HG02759 (cell line): ENCODE measurements around the gene DOC2B.
"Not testable (repeated sequence)": the region's sequence is repeated elsewhere in the genome, so short reads cannot be mapped to it uniquely, and the experiment has no call there.

Experiments used
- ATAC-seq: cut with Tn5 transposase; IDR thresholded peaks from one replicate; pipeline ENCODE4 v1.9.1; 2021; ENCODE audit warnings: mild to moderate bottlenecking, moderate library complexity; ENCODE audit not compliant: unreplicated experiment

DOC2B gene

DNA sequence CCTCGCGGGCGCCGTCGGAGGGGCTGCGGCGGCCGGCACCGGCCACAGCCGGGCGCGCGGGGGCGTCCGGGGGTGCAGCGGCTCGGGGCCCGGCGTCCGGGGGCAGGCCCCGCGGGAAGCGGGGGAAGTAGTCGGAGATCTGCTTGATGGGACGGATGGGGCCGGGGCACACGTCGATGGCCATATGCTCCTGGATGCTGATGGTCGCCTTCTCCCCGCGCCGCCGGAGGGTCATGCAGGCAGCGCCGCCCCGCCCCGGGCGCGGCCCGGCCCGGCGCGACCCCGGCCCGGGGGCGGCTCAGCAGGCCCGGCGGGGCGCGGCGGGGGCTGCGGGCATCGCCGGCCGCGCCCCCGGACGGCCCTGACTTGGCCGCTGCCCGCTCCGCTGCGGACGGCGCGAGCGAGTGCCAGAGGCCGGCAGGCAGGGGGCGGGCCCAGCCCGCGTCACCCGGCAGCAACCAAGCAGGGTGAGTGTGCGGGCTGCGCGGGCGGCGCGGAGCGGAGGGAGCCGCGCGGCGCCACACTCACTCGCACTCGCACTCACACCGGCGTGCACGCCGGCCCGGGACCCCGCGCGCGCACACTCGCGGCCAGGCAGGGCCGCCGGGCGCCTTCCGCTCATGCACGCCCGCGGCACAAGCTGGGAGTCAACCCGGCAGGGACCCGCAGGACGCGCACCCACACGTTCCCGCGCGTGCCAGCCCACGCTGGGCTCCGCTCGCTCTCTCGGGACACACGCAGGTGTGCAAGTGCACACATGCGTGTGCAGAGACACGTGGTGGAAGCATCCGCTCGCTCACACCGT is at the start of gene DOC2B:
Gene DOC2B (minus strand): TSS at position 406 of the 805 bp plus-strand sequence. CDS start 171 bp downstream, at position 235.
- no peak for ATAC-seq

DNA sequence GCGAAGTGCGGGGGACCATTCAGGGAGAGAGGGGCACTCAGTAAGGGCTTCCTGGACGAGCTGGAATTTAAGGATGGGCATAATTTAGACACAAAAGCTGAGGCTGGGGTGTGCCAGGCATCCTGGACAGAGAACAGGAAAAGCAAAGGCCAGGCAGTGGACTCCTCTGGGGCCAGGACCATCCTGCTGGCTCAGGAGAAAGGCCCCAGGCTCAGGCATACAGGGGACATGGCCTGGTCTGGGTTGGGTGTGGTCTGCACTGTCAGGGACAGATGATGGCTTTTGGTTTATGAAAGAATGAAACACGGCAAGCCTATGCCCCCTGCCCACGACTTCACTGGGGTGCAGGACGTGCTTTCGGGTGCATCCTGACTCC is 48.9 kb upstream of the DOC2B start:
- ATAC-seq = no peak

DNA sequence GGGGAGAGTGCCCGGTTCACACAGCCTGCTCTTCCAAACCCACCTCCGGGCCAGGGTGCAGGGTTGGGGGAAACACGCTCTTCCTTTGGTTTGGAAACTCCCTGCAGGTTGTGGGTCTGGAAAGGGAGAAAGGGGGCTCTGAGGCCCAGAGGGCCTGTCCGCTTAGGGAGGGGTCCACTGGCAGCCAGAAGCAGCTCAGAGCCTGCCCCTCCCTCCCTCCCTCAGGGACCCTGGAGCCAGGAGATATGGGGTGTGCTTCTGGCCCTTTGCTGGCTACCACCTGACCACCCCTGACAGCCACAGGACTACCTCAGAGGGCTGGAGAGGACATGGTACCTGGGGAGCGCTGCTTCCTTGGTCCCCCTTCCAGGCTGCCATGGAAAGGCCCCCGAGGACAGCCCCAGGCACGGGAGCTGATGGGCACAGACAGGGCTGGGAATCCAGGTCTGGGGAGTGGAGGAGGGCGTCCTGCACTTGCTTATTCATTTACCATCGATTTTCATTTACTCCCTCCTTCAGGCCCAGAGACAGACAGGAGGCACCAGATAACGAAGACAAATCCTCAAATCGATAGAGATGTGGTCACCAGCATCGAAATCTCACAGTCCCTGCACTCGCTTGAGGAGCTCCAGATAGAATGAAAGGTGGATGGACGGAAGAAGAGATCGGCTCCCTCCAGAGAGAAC is 48.4 kb upstream of the DOC2B start:
- no peak for ATAC-seq

DNA sequence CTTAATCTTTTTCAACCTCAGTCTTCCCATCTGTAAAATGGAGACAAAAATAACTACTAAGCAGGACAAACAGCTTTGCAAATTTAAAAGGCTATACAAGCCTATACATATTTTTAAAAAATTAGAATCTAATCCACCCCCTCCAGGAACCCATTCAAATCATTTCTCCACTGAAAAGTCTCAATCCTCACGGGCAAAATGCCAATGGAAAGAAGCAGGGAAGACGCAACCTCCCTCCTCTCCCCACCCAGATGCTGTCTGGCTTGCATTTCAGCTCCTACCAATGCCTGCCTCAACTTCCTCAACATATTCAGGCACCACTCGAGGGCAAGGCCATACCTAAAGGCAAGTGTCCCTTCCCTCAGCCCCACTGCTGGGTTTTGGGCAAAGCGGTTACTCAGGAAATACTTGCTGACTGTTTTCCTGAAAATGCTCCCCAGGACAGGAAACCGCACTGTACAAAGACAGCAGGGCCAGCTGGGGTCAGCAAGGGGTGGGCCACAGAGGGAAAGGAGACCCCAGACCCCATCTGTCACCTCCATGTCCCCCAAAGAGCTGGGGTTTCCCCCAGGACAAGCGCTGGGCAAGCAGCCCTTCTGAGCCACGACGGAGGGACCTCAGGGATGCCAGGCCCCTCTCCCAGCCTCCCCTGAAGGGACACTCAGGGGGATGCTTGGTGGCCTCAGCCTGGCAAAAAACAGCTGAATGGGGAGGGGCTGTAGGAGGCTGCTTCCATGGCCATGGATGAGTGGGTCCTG is 47.7 kb upstream of the DOC2B start:
- ATAC-seq = no peak

DNA sequence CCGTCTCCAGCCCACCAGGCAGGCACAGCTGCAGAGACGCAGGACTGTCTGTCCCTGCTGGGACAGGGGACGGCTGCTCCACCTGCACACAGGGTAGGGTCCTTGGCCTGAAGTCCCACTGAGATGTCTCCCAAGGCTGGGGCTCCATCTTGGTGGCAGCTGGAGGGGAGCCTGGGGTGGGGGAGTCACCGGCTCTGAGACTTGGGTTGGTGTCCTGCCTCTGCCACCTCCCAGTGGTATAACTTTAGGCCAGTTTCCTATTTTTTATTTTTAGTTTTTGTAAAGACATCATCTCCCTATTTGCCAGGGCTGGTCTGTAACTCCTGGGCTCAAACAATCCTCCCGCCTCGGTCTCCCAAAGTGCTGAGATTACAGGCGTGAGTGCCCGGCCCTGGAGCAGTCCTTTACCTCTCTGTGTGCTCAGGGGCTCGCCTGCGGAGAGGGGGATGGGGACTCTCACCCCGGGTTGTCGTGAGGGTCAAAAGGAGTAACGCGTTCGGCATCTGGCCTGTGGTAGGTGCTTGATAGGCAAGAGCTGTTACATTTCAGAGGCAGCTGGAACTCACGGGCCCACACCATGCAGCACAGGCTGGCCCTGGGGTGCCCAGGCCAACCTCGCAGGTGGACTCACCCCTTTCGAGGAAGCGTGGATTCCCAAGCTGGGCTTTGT is 46.6 kb upstream of the DOC2B start:
- ATAC-seq = no peak

DNA sequence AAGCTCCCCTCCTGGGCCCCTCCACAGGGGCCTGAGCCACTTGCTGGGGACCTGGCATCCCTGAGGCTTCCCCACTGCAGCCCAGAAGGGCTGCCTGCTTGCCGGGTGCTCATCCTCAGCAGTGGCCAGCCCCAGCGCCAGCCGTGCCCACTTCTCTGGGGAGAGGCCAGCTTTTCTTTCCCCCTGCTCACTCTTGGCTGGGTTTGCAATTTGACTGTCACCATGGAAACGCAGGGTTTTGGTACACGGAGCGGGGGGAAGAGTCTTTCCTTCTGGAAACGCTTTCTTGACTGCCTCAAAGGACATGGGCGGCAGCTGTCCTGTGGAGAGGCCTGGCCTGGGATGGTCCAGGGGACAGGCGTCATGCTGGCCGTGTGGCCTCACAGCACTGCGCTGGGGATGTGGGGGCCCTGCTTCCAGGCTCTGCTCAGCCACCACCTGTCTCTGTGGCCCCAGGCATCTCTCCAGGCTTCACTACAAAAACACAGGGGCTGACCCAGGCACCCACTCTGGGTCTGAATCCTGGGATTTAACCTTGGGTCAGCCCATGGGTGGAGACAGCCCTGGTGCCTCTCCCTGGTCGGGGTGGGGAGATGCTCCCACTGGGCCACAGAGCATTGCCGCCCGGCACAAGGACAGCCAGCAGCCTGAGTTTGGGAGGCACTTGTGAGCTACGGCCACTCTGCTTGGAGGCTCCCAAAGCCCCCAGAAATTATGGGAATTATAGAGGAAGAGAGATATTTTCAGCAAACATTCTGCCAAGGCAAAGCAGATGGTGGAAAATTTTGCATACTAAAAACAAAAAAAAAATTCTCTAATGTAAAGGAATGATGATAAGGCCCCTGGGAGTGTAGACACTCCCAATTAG is 45.9 kb upstream of the DOC2B start:
- ATAC-seq = no peak

DNA sequence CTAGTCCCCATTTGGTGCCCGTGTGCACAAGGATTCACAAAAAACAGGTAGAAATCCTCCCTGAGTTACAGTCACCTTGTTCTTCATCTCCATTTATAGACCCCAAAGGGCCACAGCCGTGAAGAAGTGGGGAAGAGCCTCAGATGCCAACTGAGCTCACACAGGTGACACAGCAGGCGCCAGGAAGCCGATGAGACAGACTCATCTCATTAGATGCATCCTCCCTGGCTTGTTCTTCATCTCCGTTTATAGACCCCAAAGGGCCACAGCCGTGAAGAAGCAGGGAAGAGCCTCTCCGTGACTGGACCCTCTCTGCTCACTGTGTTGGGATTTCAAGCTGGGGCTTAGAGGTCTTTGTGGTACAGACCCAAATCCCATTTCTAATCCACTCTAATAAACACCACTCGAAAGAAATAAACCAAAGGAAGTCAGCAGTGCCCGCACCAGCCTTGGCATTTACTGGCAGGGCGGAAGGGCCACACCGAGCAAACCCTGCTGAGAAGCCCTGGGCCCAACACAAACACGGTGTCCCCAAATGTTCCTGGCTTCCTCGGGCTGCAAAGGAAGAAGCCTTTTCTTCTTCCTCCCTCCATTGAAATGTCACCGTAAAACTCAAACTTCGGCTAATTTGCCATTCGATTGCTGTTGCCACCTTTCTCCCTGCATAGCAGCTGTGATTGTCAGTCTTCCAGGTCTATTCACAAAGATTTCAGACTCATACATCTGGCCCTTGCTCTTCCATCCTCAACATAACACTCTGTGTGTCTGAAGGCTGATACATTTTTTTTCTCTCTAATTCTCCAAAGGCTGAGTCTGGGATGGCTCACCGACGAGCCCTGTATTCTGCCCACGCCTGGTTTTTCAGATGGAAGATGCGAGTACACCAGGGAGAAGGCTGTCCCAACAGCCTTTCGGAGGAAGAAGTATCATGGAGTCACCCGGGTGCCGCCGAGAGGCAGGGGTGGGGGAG is 44.9 kb upstream of the DOC2B start:
- ATAC-seq = no peak

DNA sequence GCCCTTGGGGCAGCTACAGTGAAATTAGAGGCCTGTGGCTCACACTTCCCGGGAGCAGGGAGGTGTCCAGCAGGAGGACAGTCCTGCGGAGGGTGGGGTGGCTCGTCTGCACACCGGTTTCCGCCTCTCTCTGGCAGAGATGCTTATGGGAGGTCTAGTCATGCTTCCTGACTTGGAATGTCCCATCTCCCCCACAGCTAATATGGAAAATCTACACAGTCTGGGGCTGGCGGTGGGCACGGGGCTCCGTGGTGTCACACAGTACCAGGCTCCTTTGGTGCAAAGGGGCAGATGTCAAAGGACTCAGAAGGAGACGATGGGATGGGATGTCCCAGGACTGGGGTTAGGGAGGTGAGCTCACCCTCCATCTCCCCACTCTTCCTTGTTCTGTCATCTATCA is 44.1 kb upstream of the DOC2B start:
- no peak for ATAC-seq

DNA sequence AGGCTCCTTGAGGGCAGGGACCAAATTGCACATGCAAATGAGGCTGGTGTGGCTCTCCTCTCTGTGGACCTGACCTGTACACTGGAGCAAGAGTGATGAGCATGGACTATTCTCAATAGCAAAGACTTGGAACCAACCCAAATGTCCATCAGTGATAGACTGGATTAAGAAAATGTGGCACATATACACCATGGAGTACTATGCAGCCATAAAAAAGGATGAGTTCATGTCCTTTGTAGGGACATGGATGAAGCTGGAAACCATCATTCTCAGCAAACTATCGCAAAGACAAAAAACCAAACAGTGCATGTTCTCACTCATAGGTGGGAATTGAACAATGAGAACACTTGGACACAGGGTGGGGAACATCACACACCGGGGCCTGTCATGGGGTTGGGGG is 43.1 kb upstream of the DOC2B start:
- ATAC-seq = not testable (repeated sequence)

DNA sequence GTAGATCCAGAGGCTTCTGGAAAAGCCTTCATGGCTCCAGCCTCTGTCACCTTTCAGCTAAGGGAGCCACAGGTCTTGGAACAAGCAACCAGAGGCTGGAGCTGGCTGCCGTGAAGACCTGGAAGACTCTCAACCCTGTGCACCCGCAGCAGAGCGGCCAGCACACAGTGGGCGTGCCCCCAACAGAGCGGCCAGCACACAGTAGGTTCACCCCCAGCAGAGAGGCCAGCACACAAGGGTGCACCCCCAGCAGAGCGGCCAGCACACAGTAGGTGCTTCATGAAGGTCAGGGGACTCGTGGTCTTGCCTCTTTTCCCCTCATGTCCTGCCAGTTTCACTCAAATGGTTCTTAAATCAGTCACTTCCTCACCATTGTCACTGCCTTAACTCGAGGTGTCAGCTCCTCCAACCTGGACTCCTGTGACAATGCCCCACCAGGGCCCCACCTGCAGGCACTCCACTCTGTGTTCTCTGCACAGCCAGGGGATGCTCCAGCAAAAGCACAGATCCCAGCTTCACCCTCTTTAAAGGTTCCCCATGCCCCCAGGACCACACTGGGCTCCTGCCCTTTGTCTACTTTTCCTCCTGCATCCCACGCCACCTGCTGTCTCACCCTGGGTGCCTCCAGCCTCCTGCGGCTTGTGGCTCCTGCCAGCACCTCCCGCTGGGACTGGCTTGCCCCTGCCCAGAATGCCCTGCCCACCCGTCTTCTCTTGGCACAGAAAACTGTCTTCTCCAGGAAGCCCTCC is 42.4 kb upstream of the DOC2B start:
- no peak for ATAC-seq

DNA sequence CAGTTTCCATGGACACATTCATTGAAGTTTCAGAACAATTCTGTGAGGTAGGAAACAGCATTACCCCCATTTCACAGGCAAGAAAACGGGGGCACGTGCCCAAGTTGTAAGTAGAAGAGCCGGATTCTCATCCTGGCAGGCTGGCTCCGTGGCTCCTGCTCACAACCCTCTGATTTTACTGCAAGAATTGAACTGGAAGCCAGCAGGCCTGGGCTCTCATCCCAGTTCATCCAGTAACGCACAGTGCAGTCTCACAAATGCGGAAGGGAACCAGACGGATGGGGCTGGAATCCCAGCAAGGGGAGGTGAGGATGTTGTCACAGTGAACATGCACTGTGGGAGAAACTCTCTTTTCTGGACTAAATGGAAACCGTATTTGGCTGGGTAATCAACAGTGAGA is 40.7 kb upstream of the DOC2B start:
- ATAC-seq = no peak

DNA sequence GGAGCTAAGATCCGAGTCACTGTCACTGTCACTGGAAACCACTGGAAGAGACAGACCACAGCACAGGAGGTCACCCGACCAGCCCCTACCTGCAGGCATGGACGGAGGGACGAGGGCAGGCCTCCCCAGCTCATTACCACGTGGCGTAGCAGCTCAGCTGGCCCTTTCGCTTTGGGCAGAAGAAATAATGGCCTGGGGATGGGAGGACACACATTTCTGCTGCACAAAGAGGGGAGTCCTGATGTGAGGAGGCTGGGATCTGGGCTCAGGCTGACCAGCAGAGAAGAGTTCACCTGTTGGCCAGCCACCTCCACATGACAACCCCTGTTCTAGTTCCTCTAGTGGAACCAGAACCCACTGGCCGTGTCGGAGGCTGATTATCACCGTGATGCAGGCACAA is 38.2 kb upstream of the DOC2B start:
- no peak for ATAC-seq

DNA sequence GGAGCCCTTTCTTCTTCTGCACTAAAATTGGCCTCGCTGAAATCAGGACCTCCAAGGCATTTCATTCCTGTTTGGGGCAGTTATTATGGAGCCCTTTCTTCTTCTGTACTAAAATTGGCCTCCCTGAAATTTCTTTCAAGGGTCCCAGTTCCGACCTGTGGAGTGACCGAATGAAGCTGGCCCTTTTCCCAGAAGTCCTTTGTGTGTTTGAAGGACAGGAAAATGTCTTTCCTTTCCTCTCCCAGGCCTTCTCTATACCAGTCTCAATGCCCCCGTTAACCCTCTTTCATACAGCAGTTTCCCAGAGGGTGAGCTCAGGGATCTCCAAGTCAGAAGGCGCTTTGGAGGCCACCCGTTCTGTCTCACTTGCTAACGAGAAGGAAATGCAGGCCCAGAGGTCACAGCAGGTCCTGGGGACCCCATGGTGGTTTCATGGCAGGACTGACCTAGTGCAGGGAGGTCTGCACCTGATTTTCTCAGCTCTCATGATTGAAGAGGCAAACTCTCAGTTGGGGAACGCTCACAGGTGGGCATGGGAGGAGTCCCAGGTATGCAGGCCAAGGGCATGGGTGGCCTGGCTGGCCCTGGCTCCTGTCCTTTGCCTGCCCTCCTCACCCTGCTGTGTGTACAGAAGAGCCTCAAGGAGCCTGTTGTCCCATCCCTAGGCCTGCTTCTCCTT is 37.1 kb upstream of the DOC2B start:
- no peak for ATAC-seq

DNA sequence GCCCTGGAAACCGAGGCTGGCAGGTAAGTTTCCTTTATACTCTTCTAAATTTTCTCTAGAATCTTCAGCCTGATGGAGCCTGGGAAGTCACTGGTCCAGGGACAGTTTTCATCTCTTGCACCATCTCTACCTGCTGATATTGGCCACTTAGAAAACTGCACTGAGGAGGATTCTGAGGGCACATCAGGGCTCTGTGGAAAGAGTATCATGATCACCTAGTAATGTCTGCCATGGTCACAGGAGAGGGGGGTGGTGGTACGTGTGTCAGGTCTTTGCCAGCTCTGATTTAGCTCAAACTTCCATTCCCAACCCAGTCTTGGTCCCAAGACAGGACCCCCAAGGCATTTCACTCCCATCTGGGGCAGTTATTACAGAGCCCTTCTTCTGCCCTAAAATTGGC is 35.2 kb upstream of the DOC2B start:
- ATAC-seq = no peak

DNA sequence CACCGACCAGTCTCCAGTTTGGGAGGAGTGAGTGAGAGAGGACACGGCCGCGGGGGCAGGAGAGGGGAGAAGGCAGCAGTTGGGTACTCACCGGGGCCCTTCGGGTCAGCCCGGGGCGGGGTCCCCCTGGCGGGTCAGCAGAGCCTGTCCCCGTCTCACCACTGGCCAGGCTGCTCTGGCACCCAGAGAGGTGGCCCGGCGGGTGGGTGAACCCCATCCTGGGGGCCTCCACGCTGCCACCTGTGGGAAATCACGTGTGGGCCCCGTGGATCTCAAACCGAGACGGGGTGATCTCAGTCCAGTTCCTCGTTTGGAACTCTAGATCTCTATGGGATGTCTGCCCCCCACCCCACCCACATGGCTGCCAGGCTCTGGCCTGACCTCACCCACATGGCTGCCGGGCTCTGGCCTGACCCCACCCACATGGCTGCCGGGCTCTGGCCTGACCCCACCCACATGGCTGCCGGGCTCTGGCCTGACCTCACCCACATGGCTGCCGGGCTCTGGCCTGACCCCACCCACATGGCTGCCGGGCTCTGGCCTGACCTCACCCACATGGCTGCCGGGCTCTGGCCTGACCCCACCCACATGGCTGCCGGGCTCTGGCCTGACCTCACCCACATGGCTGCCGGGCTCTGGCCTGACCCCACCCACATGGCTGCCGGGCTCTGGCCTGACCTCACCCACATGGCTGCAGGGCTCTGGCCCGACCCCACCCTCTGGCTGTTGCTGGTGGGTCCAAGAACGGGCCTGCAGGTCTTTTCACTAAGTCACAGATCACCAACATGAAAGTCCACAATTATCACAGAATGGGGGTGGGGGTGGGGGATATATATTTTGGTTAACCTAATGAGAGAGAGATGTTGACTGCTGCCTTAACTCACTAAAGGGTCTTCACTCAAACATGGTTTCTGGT is 34.4 kb upstream of the DOC2B start:
- ATAC-seq = not testable (repeated sequence)

DNA sequence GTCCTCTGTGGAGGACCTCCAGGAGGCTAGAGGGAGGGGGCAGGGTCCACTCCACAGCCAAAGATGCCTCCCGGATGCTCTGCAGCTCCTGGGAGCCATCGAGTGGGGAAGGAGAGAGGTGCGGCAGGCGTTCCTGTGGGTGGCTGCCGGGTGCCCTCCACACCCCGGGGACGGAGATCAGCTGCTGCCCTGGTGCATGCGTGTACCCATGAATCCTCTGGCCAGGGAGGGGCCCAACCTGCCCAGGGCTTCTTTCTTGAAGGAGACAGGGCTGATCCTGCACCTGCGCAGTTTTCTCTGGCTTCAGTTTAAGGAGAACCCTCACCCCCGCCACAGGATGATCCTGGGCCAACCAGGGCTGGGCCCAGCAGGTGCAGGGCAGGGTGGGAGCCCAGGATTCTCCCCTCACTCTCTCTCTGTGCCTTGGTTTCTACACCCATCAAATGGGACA is 33.5 kb upstream of the DOC2B start:
- no peak for ATAC-seq
